Sigmoid colon (tissue), 7 donors: ENCODE data around the gene CMTM7. TPM values are rescaled to one million over a fixed set of nuclear protein-coding genes. Genes with fewer than 3 reads are reported as not detected.
A peak's percentile ranks its signal among the peaks of the same experiment; 100 is the strongest.

Experiments
- DNase-seq: peaks from one replicate; pipeline ENCODE4 v3.0.0-alpha.2; 2019
- H3K27ac ChIP-seq, 4 donors: fragments of 200-600 bp; sonication (generic); one replicate each; pipeline ENCODE4 v1.5.1; 2016 to 2019; ENCODE audit warnings: mild to moderate bottlenecking in 1 of 4
- H3K27me3 ChIP-seq, 3 donors: fragments of 200-600 bp; sonication (generic); one replicate each; pipeline ENCODE4 v1.5.1; 2019; ENCODE audit warnings: mild to moderate bottlenecking in 1 of 3
- H3K36me3 ChIP-seq, 4 donors: fragments of 200-600 bp; sonication (generic); one replicate each; pipeline ENCODE4 v1.5.1; 2016 to 2019
- H3K4me1 ChIP-seq, 4 donors: fragments of 200-600 bp; sonication (generic); one replicate each; pipeline ENCODE4 v1.5.1; 2017 to 2019
- H3K4me3 ChIP-seq, 4 donors: fragments of 200-600 bp; sonication (generic); one replicate each; pipeline ENCODE4 v1.5.1; 2017 to 2019; ENCODE audit warnings: mild to moderate bottlenecking in 2 of 4, moderate library complexity in 1 of 4
- H3K9me3 ChIP-seq, 4 donors: fragments of 200-600 bp in 3 of 4; sonication (generic) in 3 of 4; one replicate each; pipeline versions ENCODE4 v1.5.1 to v1.6.1; 2013 to 2019
- CTCF ChIP-seq, 4 experiments: fragments of 450-650 bp in 3 of 4; fragments of 200-600 bp in 1 of 4; IDR thresholded peaks; one replicate each; pipeline ENCODE4 v1.5.1; 2016 to 2019; ENCODE audit warnings: antibody characterized with exemption in 4 of 4, mild to moderate bottlenecking in 3 of 4, moderate library complexity in 2 of 4
- EP300 ChIP-seq, 4 donors: sonication (generic); formaldehyde crosslinking; IDR thresholded peaks; one replicate each; pipeline ENCODE4 v1.6.1; 2017; ENCODE audit warnings: antibody characterized with exemption in 4 of 4
- POLR2A ChIP-seq, 2 donors: fragments of 450-650 bp; IDR thresholded peaks; one replicate each; pipeline ENCODE4 v1.6.1; 2016; ENCODE audit warnings: antibody characterized with exemption in 2 of 2, mild to moderate bottlenecking in 2 of 2, moderate library complexity in 2 of 2
- POLR2AphosphoS5 ChIP-seq, 4 donors: sonication (generic); formaldehyde crosslinking; IDR thresholded peaks; one replicate each; pipeline ENCODE4 v1.6.1; 2017; ENCODE audit warnings: antibody characterized with exemption in 4 of 4
- WGBS, 2 donors: extraction: QIAGEN DNeasy Blood & Tissue Kit; methylation state at CpG; one replicate each; pipeline ENCODE4 v1.1.7; 2013; 5-methylcytosine and 5-hydroxymethylcytosine counted together
- intact Hi-C: fragments of 100-400 bp; cut with DNase I; formaldehyde crosslinking; loops from one replicate; pipeline ENCODE4 v1.15.1; 2023
- polyA plus RNA-seq, 3 donors: library from polyadenylated mRNA; stranded (reverse); fragments of 200-250 nt; gene quantifications; one replicate each; pipeline ENCODE4 v1.2.3, GENCODE V29; 2013
- total RNA-seq, 4 donors: library from RNA; depleted of rRNA; stranded (reverse); fragments of >200 nt; gene quantifications; one replicate each; pipeline ENCODE4 v1.1.0, GENCODE V29; 2016
- donor health status: healthy with polysubstance abuse.
- donor health status: Bipolar disorder and iron deficiency.
- donor health status: healthy.

CMTM7 gene
- total and polyA plus RNA-seq, 7 donors: 3.6 to 13.3 (median 7.2) TPM

- DNase-seq: no peak
- intact Hi-C loops: no loop called here
- H3K27me3 ChIP-seq: no peaks in the 10 kb centered on the region
- WGBS, 2 donors: 63 to 77% methylated on average over 7 of the region's 7 CpGs
- H3K9me3 ChIP-seq: no peaks in the 10 kb centered on the region
- TF ChIP-seq CTCF (IDR thresholded peaks at IDR 0.05) (no peak), EP300 (IDR thresholded peaks at IDR 0.05) (no peak), POLR2A (IDR thresholded peaks at IDR 0.05) (no peak), POLR2AphosphoS5 (IDR thresholded peaks at IDR 0.05) (no peak)
- no peak overlapping the region for H3K4me3 ChIP-seq
- peak overlapping the region in 3 of 4 donors; percentile 8 to 43 (median 14) for H3K27ac ChIP-seq
- H3K4me1 ChIP-seq: peaks cover 0 to 5% (median under 1%) of the 10 kb centered on the region in 4 donors
- no peaks in the 10 kb centered on the region for H3K36me3 ChIP-seq
These were observed 15.1 kb downstream of the CMTM7 start for GRCh38 chr3:32406486-32407408.

GRCh38 chr3:32410367-32411246, 19.0 kb downstream of the CMTM7 start:
- intact Hi-C loops: no loop called here
- TF ChIP-seq EP300 (IDR thresholded peaks at IDR 0.05): no peak
- TF ChIP-seq POLR2A (IDR thresholded peaks at IDR 0.05): no peak
- TF ChIP-seq POLR2AphosphoS5 (IDR thresholded peaks at IDR 0.05): no peak
- TF ChIP-seq CTCF (IDR thresholded peaks at IDR 0.05): no peak
- Histone ChIP-seq H3K4me3 (no peak overlapping the region), H3K27me3 (no peaks in the 10 kb centered on the region), H3K9me3 (no peaks in the 10 kb centered on the region), H3K36me3 (no peaks in the 10 kb centered on the region), H3K27ac (no peak overlapping the region), H3K4me1 (no peaks in the 10 kb centered on the region)
- no peak for DNase-seq
- WGBS, 2 donors: 81 to 92% methylated on average over 10 of the region's 10 CpGs

- no peak overlapping the region for H3K27ac ChIP-seq
- H3K36me3 ChIP-seq: no peaks in the 10 kb centered on the region
- no peaks in the 10 kb centered on the region for H3K27me3 ChIP-seq
- DNase-seq: no peak
- 88 to 94% methylated on average over 5 of the region's 5 CpGs for WGBS, 2 donors
- TF ChIP-seq POLR2AphosphoS5 (IDR thresholded peaks at IDR 0.05) (no peak), CTCF (IDR thresholded peaks at IDR 0.05) (no peak), EP300 (IDR thresholded peaks at IDR 0.05) (no peak), POLR2A (IDR thresholded peaks at IDR 0.05) (no peak)
- H3K9me3 ChIP-seq: no peaks in the 10 kb centered on the region
- H3K4me3 ChIP-seq: no peak overlapping the region
- no peaks in the 10 kb centered on the region for H3K4me1 ChIP-seq
- intact Hi-C loops: no loop called here
These were observed 19.8 kb downstream of the CMTM7 start for GRCh38 chr3:32411442-32411841.

GRCh38 chr3:32412887-32413286, 21.2 kb downstream of the CMTM7 start:
- no peak for TF ChIP-seq POLR2A (IDR thresholded peaks at IDR 0.05)
- no peak for TF ChIP-seq CTCF (IDR thresholded peaks at IDR 0.05)
- TF ChIP-seq POLR2AphosphoS5 (IDR thresholded peaks at IDR 0.05): no peak
- no peak for TF ChIP-seq EP300 (IDR thresholded peaks at IDR 0.05)
- Histone ChIP-seq H3K4me1 (no peaks in the 10 kb centered on the region), H3K36me3 (no peaks in the 10 kb centered on the region), H3K27ac (no peak overlapping the region), H3K27me3 (no peaks in the 10 kb centered on the region), H3K4me3 (no peak overlapping the region), H3K9me3 (no peaks in the 10 kb centered on the region)
- DNase-seq: no peak
- intact Hi-C loops: no loop called here
- WGBS, 2 donors: 83 to 91% methylated on average over 3 of the region's 3 CpGs
